GM19468 (cell line): Measurements from ENCODE around the gene EPG5.
"Not testable (repeated sequence)": the region's sequence is repeated elsewhere in the genome, so short reads cannot be mapped to it uniquely, and the experiment has no call there.

ENCODE experiments used
- ATAC-seq: cut with Tn5 transposase; IDR thresholded peaks from one replicate; pipeline ENCODE4 v1.9.1; 2021; ENCODE audit warnings: mild to moderate bottlenecking, moderate library complexity, moderate number of reproducible peaks; ENCODE audit not compliant: unreplicated experiment; ENCODE audit errors: extremely low read depth

The EPG5 gene

GRCh38 chr18:45825258-45826044, 141.7 kb downstream of the EPG5 start, which contains the start of gene SIGLEC15:
Gene SIGLEC15, plus strand, starts transcription at chr18:45825675. Its CDS starts 54 bp downstream, at chr18:45825729.
- ATAC-seq, result no peak

GRCh38 chr18:45821711-45822110, 145.4 kb downstream of the EPG5 start:
- ATAC-seq, result no peak

- no peak for ATAC-seq
Observed at GRCh38 chr18:45821026-45821425, 146.1 kb downstream of the EPG5 start.

GRCh38 chr18:45820106-45820745, 146.9 kb downstream of the EPG5 start:
- no peak for ATAC-seq

- not testable (repeated sequence) for ATAC-seq
Observed at GRCh38 chr18:45818765-45819164, 148.4 kb downstream of the EPG5 start.

- ATAC-seq, result no peak
Observed at GRCh38 chr18:45817543-45817942, 149.6 kb downstream of the EPG5 start.

GRCh38 chr18:45814733-45815132, 152.4 kb downstream of the EPG5 start:
- ATAC-seq, result not testable (repeated sequence)

GRCh38 chr18:45807144-45807543, 160.0 kb downstream of the EPG5 start:
- not testable (repeated sequence) for ATAC-seq

GRCh38 chr18:45806226-45806625, 160.9 kb downstream of the EPG5 start:
- no peak for ATAC-seq

GRCh38 chr18:45805551-45805950, 161.6 kb downstream of the EPG5 start:
- ATAC-seq, result no peak

- no peak for ATAC-seq
Observed at GRCh38 chr18:45802814-45803492, 164.2 kb downstream of the EPG5 start.

GRCh38 chr18:45801416-45802004, 165.6 kb downstream of the EPG5 start:
- no peak for ATAC-seq
